Ovary (tissue), 3 donors: ENCODE results near the gene SMYD1.

Experiments
- POLR2A ChIP-seq: fragments of 450-650 bp; IDR thresholded peaks from one replicate; pipeline ENCODE4 v1.6.1; 2017; ENCODE audit warnings: antibody characterized with exemption, mild to moderate bottlenecking, moderate library complexity
- TF ChIP-seq, protein P1 (sequence below), 3 donors: fragments of 450-650 bp in 2 of 3; fragments of 200-600 bp in 1 of 3; IDR thresholded peaks; one replicate each; pipeline versions ENCODE4 v1.5.1 to v1.8.0; 2016 to 2022; ENCODE audit warnings: antibody characterized with exemption in 3 of 3, mild to moderate bottlenecking in 1 of 3
- donor health status: DM: no; HTN: no; CAD: no.

DNA sequence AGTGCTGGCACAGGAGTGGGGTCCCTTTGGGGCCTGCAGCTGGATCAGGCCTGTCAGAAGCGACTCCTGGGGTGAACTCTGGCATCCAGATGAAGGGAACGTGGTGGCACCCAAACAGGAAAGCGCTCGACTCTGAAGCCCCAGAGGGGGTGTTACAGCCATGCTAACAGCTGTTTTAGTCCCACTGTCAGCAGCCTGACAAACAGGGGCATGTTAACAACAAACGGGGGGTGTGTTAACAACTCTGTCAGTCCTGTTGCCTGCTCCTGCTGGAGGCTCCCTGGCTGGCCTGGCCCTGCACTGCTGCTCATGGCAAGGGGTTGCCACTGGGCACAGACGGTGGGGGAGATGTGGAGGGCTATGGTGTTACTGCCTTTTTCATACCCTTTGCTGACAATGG is 48.7 kb upstream of the SMYD1 start:
- TF ChIP-seq, protein P1, sequence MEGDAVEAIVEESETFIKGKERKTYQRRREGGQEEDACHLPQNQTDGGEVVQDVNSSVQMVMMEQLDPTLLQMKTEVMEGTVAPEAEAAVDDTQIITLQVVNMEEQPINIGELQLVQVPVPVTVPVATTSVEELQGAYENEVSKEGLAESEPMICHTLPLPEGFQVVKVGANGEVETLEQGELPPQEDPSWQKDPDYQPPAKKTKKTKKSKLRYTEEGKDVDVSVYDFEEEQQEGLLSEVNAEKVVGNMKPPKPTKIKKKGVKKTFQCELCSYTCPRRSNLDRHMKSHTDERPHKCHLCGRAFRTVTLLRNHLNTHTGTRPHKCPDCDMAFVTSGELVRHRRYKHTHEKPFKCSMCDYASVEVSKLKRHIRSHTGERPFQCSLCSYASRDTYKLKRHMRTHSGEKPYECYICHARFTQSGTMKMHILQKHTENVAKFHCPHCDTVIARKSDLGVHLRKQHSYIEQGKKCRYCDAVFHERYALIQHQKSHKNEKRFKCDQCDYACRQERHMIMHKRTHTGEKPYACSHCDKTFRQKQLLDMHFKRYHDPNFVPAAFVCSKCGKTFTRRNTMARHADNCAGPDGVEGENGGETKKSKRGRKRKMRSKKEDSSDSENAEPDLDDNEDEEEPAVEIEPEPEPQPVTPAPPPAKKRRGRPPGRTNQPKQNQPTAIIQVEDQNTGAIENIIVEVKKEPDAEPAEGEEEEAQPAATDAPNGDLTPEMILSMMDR (IDR thresholded peaks at IDR 0.05): no peak
- no peak for TF ChIP-seq POLR2A
